GM12872 (cell line): ENCODE results near the gene CLCN4.

Source experiments
- CTCF ChIP-seq: IDR thresholded peaks from 3 replicates; pipeline ENCODE4 v1.5.1; 2011; ENCODE audit warnings: low read depth, mild to moderate bottlenecking, low read length, moderate library complexity; ENCODE audit not compliant: insufficient read depth

Gene CLCN4

GRCh38 chrX:10213716-10214115 is 56.9 kb downstream of the CLCN4 start:
- no peak for TF ChIP-seq CTCF

- no peak for TF ChIP-seq CTCF
These were observed 59.4 kb downstream of the CLCN4 start for GRCh38 chrX:10216208-10216607.

DNA sequence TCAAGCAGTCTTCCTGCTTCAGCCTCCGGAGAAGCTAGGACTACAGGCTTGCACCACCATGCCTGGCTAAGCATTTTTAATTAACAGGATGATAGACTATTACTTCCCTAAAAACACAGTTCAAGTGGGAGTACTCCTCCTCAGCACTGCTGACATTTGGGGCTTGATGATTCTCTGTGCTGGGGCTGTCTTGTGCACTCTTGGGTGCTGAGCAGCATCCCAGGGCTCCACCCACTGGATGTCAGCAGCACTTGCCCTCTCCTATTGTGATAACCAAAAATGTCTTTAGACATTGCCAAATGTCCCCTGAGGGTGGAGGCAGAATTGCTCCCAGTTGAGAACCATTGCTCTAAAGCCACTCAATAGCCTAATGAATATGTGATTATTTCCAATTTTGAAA is 60.4 kb downstream of the CLCN4 start:
- no peak for TF ChIP-seq CTCF

- TF ChIP-seq CTCF: no peak
These were observed 64.9 kb downstream of the CLCN4 start for GRCh38 chrX:10221651-10222050.

- no peak for TF ChIP-seq CTCF
These were observed 66.5 kb downstream of the CLCN4 start for GRCh38 chrX:10223276-10223675.

- TF ChIP-seq CTCF: no peak
These were observed 67.0 kb downstream of the CLCN4 start for GRCh38 chrX:10223781-10224180.

DNA sequence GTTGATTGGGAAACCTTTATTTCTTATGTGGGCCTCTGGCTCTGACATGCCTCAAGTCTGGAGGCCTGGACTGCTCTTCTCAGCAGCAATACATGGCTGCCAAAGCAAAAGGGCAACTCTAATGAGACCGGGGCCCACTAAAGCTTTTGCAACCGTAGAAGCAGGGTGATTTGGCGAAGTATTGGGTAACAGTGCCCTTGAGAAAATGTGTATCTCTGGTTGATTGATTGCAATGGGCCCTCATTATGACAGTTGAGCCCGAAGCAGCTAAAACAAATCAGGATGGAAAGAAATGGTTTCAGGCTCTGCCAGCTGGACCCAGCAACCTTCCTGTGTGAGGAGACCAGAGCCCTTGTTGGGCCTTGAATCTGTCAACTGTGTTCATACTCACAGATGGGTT is 73.4 kb downstream of the CLCN4 start:
- no peak for TF ChIP-seq CTCF

DNA sequence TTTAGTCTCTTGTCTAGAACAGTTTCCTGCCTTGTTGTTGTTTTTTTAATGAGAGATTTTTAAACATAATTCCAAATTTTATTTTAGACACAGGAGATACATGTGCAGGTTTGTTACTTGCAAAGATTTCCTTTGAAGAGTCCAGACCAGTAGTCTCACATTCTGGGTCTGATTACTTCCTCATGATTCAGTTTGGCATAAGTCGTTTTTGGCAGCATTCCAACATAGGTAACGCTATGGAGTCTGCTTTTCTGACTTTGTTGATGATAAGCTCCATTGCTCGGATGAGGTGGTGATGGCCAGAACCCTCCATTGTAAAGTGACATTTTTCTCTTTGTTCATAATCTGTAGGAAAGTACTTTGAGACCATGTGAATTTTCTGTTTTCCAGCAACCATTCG is 74.7 kb downstream of the CLCN4 start:
- TF ChIP-seq CTCF: no peak
